GM18951 (cell line): ENCODE measurements around the gene RAB9A.
"Not testable (repeated sequence)": the region's sequence is repeated elsewhere in the genome, so short reads cannot be mapped to it uniquely, and the experiment has no call there.

Source experiments
- POLR2A ChIP-seq: IDR thresholded peaks from 4 replicates; pipeline ENCODE4 v1.6.1; 2011; ENCODE audit warnings: mild to moderate bottlenecking; ENCODE audit not compliant: insufficient read length, insufficient read depth; ENCODE audit errors: extremely low read depth
- in situ Hi-C: fragments of 300-500 bp; cut with MboI; formaldehyde crosslinking; loops from one replicate; pipeline ENCODE4 v1.12.0; 2022; ENCODE audit warnings: low sequenced_read_pairs, mixed read lengths, inconsistent platforms; ENCODE audit not compliant: unreplicated experiment

Gene RAB9A

DNA sequence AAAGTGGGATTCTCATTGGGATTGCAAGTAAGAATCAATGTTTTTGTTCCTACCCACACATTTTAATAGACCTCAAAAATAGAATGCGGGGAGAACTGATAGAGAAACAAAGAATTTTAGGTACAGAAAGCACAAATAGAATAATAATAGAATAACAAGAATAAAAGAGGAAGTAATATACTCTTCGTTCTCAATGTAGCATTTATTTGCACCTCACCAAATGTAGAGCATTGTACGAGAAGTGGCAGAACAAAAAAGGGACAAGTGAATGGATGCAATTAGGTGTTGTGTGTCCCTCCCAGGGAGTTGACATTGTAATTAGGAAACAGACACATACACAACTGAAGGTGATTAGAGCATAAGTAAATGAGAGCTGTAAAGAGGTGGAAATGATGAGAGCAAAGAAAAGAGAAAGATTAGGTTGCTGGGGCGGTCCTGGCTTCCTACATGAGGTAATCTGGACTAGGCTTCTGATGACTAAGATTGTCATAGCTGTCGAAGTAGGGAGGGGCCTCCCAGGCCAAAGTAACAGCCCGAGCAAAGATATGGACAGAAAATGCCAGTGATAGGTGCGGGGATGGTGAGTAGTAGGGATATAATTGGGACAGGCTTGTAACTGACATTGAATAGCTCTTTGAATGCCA lies 10.4 kb downstream of the RAB9A start:
- no peak for TF ChIP-seq POLR2A
- in situ Hi-C loops, result loop anchor here (5.0 kb wide), 1 partner anchor 37 kb away; no protein-coding TSS in a partner anchor

DNA sequence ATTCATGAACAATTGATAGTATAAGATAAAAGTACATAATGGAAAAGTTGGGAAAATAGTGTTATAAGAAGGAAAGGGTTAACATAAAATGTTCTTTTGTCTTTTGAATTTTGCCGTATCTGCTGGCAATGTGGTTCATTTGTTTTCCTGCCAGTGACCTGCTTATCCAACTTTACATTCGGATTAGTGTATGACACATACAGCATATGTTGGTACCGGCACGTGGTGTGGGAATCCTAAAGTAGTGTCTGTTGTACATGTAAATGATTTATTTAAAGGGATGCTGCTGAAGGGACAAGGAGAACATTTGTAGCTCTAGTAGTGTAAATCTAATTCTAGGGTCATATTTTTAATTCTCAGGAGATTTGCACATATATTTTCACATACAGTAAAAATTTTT lies 11.5 kb downstream of the RAB9A start:
- TF ChIP-seq POLR2A, result no peak
- in situ Hi-C loops, result no loop called here

DNA sequence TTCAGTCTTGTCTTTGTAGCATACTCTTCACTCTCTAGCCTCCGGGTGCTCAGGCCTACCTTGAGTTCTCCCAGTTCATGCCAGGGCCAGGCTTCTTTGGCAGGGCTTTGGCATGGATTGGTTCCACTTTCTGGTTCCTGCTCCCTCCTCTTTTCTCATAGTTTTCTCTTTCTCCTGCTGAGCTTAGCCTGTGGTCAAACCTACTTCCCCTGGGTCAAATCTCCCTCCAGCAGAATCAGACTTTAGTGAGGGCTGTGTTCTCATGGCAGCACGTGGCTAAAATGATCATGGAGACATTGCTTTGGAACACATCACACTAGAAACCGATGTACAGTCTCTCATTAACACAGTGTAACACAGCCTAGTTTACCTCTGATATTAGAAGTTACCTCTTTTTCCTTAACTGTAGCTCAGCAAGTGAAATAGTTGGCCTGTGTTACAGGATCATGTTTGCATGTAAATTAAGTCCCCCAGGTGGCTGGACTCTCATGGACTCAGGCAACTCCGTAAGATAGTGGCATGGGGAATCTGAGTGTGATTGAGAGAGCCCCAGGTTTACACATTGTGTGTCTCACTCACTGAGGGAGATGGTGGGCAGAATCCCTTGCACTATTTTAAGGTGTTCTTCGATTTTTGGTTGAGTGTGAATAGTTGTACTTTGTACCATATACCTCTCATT lies 13.3 kb downstream of the RAB9A start:
- no peak for TF ChIP-seq POLR2A
- in situ Hi-C loops, result no loop called here

DNA sequence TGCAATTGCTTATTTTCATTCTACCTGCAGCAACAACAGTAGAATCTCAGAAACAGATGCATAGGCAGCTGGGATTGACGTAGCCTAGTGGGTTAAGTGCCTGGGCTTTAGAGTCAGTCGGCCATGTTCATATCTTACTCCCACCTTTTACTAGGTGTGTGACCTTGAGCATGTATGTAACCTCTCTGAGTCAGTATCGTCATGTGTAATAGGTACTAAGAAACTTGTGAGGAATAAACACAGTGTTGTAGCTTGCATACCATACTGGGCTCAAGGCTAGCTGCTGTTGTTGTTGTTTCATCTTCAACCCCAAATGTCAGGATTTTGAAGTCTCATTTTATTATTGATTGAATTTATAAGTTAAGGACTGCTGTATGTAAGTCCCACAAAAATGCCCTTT lies 14.2 kb downstream of the RAB9A start:
- in situ Hi-C loops, result no loop called here
- no peak for TF ChIP-seq POLR2A

DNA sequence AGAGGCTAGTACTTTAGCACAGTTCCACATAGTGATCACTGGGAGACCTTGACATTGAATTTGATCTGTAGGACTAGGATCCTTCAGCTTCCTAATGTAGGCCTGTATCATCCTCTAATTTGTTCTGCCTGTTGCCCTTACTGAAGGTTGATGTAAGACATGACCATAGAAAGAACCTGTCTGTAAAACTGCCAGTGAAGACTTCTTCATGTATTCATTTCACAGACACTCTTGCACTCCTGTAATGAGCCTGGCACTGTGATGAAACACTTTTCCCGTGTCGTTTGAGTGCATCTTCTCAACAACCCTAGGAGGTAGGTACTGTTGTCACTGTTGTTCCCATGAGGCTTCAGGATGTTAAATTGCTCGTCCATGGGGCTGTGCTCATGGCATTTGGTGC lies 14.7 kb downstream of the RAB9A start:
- no peak for TF ChIP-seq POLR2A
- in situ Hi-C loops, result no loop called here

DNA sequence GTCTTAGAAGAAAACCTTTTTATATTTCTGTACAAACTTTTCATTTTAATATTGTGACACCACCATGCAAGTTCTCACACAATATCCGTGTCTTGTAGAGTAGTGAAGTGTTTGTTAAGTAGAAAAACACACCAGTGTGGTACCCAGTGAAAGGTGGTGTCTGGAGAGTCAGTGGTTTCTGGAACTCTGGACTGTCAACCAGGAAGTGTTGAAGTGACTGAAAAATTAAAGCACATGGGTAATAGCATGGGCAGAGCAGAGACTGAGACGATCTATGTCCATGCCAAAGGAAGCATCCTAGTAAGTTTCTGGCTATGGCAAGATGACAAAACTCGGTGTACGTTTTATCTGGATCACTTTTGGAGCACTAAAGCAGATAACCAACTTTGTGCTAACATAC lies 22.2 kb downstream of the RAB9A start:
- in situ Hi-C loops, result no loop called here
- no peak for TF ChIP-seq POLR2A

DNA sequence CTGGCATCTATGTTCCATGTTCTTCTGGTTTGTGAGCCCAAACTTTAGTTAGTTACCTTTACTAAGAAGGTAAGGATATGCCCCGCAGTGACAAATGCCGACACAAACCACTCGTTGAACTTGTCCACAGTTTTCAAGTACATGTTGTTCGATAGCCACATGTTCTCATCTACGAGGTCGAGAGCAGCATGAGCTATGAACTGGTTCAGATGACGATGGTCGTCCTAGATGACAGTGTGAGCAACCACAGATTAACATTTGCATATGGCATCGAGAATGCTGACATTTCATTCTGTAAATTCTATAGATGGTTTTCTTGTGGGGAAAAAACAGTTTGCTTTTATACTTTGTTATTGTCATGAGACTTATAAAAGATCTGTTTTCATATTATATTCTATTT lies 27.5 kb downstream of the RAB9A start:
- in situ Hi-C loops, result no loop called here
- TF ChIP-seq POLR2A, result no peak

DNA sequence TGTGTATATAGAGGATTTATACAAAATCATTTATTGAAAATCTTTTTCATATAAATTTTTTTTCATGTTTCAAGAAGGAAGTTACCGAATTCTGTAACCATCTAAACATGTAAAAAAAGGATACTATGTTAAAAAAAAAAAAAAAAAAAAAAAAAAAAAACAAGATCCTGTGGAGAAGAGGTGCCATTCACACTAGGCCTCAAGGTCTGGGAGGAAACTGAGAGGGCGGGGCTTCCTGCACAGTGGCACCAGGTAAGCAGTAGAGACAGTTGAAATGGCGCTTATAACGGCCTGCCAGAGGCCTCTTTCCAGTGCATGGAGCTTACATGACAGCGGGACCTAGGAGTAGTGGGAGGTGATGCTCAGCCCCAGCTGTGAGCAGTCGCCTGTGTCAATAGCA lies 28.0 kb downstream of the RAB9A start:
- in situ Hi-C loops, result no loop called here
- TF ChIP-seq POLR2A, result no peak

DNA sequence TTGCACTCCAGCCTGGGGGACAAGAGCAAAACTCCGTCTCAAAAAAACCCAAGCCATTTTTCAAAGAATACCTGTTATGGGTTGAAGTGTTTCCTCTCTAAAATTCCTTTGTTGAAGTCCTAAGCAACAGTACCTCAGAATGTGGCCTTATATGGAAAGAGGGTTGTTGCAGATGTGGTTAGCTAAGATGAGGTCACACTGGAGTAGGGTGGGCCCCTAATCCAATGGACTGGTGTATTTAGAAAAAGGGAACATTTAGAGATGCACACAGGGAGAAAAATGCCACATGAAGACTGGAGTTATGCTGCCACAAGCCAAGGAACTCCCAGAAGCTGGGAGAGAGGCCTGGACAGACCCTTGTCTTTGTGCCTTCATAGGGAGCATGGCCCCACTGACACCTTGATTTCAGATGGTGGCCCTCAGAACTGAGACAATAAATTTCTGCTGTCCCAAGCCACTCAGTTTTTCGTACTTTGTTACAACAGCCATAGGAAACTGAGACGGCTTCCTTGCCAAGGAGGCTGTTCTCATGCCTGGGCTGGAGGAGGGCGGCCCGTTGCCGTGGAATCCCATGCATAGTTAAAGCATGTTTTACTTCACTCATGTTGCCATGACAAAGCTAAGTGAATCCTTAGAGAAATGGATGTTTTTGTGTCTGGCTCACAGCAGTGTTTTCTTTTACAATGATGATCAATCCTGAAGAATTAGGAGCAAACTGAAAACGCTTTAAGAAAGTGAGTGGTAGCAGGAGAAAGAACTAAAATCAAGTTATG lies 29.0 kb downstream of the RAB9A start:
- in situ Hi-C loops, result no loop called here
- TF ChIP-seq POLR2A, result no peak

DNA sequence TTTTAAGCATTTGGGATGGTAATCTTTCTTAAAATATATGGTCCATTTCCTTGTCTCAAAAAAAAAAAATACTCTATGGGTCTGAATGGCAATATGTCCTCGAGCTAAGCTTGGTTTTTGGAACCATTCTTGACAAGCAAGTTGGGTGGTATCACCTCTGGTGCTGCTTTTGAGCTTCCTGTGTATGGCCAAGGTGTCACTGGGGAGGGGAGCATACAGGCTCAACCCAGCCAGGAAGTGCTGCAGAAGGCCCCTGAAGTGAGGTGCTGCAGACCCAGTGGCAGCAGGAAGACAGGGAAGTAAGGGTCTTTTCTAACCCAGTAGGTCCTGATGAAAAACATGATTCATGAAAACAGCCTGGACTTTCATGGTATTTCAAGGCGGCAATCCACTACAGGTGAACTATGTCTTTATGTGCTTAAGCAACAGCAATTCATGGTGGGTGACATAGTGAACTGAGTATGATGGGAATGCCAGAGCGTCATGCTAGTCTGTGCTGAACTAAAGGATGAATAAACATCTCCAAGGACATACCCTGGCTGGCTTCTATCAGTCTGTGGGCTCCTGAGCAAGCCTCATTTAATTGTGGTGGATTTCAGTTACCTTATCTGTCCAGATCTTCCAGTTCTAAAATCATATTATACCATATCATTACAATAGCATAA lies 30.4 kb downstream of the RAB9A start:
- in situ Hi-C loops, result no loop called here
- no peak for TF ChIP-seq POLR2A

DNA sequence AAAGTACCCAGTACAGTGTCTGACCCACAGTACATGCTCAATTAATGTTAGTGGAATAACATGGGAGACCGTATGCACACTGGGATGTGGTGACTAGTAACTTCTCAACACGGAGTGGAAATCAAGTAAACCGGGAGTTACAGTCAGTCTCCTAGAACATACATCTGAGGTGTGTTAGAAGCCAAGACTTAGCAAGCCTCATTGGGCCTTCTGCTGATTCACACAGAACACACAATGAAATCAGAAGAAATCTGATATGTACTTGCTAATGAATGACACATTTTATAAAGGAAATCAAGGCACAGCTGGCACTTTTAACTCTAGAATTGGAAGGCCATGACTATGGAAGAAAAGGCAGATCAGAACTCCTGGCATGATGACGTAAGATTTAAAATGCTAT lies 32.4 kb downstream of the RAB9A start:
- in situ Hi-C loops, result no loop called here

DNA sequence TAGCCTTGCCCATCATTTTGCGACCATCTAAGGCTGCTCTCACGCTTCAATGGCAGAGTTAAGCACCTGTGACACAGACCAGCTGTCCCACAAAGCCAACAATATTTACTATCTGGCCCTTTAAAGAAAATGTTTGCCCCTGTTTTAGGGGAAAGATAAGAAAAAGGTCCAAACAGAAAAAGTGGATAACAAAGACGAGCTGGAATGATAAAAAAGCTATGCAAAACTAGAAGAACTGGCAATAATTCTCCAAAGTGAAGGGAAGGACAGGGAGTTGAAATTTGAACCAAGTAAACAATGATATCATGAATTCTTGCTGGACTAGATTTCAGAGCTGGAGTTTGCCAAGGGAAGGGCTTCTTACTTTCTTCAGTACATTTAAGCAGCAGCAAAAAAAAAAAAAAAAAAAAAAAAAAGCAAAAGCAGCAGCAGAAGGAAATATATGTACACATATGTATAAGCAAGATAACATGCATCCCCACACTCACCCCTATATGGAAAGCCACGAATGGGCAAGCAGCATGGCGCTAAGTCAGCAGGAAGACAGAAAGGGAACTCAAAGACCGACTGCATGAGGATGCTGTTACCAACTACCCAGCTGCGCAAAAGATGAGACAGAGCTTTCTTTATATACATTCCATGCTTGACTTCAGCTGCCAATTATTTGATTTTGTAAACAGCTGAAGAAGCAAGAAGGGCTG lies 33.0 kb downstream of the RAB9A start:
- in situ Hi-C loops, result no loop called here
- TF ChIP-seq POLR2A, result no peak

More for the DNA sequence above, 32.4 kb downstream of the RAB9A start:
- no peak for TF ChIP-seq POLR2A

DNA sequence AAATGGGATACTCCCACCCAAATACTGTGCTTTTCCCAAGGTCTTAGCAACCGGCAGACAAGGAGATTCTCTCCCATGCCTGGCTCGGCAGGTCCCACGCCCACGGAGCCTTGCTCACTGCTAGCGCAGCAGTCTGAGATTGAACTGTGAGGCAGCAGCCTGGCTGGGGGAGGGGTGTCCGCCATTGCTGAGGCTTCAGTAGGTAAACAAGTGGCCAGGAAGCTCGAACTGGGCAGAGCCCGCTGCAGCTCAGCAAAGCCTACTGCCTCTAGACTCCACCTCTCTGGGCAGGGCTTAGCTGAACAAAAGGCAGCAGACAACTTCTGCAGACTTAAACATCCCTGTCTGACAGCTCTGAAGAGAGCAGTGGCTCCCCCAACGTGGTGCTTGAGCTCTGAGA lies 36.0 kb downstream of the RAB9A start:
- in situ Hi-C loops, result not testable (repeated sequence)

DNA sequence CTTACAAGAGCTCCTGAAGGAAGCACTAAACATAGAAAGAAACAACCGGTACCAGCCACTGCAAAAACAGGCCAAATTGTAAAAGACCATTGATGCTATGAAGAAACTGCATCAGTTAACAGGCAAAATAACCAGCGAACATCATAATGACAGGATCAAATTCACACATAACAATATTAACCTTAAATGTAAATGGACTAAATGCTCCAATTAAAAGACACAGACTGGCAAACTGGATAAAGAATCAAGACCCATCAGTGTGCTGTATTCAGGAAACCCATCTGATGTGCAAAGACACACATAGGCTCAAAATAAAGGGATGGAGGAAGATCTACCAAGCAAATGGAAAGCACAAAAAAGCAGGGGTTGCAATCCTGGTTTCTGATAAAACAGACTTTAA lies 37.7 kb downstream of the RAB9A start:
- in situ Hi-C loops, result not testable (repeated sequence)

DNA sequence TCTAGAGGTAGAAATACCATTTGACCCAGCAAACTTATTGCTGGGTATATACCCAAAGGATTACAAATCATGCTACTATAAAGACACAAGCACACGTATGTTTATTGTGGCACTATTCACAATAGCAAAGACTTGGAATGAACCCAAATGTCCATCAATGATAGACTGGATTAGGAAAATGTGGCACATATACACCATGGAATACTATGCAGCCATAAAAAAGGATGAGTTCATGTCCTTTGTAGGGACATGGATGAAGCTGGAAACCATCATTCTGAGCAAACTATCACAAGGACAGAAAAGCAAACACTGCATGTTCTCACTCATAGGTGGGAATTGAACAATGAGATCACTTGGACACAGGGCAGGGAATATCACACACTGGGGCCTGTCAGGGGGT lies 41.6 kb downstream of the RAB9A start:
- in situ Hi-C loops, result not testable (repeated sequence)
